ENCODE data around the gene SPEM3. TPM values are rescaled to one million over a fixed set of nuclear protein-coding genes. Genes with fewer than 3 reads are reported as not detected.

SPEM3 gene
- total and polyA plus RNA-seq, 2 of the 13 experiments (the other 11 are each of a cell fraction or from before 2014, with no cell fraction given), result not detected

DNA sequence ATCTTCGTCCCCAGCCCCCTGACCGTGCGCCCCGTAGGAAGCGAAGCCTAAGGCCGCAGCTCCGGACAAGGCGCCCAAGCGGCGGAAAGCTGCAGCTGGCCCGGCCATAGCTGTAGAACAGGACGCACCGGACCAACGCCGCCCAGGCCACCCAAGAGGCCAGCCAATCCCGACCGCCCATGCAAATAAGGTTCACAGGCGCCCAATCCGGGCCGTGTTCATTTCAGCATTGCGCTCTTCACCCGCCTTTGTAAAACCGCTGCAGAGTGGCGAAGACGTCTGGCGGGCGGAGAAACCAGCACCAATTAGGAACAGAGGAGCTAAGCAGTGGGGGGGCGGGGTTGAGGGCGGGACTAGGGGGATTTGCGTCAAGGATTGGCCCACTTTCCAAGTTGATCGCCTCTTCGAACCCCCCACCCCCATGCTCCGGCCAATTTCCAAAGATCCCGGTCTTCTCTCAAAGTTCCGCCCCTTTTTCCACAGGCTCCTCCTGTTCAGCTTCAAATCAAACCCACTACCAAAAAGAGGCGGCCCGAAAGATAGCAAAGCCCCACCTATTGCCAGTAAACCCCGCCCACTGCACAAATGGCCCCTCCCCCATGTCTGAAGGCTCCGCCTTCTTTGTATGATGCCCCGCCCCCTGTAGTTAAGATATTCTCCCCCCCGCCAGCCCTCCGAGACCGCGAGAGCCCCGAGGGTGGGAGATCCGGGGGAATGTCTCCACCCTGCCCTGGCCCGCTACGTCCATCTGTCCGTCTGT, 24.5 kb upstream of the SPEM3 start, which contains the start of gene TMEM256 (continued):
- TF ChIP-seq TAF1 (CRISPR knock-in tag; IDR thresholded peaks at IDR 0.05) (peak; percentile 92), RNF2 (conservative IDR thresholded peaks at IDR 0.05; ENCODE audit: low read depth) (no peak), SMAD9 (CRISPR knock-in tag; IDR thresholded peaks at IDR 0.05) (no peak), ZNF207 (IDR thresholded peaks at IDR 0.05; ENCODE audit: borderline replicate concordance) (no peak), ZSCAN20 (CRISPR knock-in tag; IDR thresholded peaks at IDR 0.05; ENCODE audit: borderline replicate concordance) (no peak), ZBTB20 (CRISPR knock-in tag; IDR thresholded peaks at IDR 0.05; ENCODE audit: borderline replicate concordance, low read depth) (no peak; the same call in 1 of the 2 replicates), ZNF678 (CRISPR knock-in tag; IDR thresholded peaks at IDR 0.05) (no peak), GATAD1 (CRISPR knock-in tag; IDR thresholded peaks at IDR 0.05) (peak; percentile 76; the same call in 1 of the 2 replicates), RAD21 (CRISPR knock-in tag; IDR thresholded peaks at IDR 0.05) (no peak; the same call in 1 of the 2 replicates), ZC3H13 (CRISPR knock-in tag; IDR thresholded peaks at IDR 0.05) (no peak), ZNF232 (CRISPR knock-in tag; IDR thresholded peaks at IDR 0.05; ENCODE audit: borderline replicate concordance) (no peak; the same call in 1 of the 2 replicates), SIX1 (CRISPR knock-in tag; IDR thresholded peaks at IDR 0.05; ENCODE audit: borderline replicate concordance) (no peak), ZNF224 (CRISPR knock-in tag; IDR thresholded peaks at IDR 0.05) (no peak), ZNF883 (CRISPR knock-in tag; IDR thresholded peaks at IDR 0.05; ENCODE audit: not compliant biosample characterization) (no peak), TRIM22 (IDR thresholded peaks at IDR 0.05) (no peak), ZNF746 (CRISPR knock-in tag; IDR thresholded peaks at IDR 0.05) (no peak), POLR2A (IDR thresholded peaks at IDR 0.05; ENCODE audit: insufficient read depth in 1 of 2, low read depth in 2 of 2, low read length in 2 of 2) (peak; percentile 94), HDAC1 (CRISPR knock-in tag; IDR thresholded peaks at IDR 0.05) (peak; percentile 22; the same call in 1 of the 2 replicates), ZHX1 (CRISPR knock-in tag; IDR thresholded peaks at IDR 0.05; ENCODE audit: low read depth) (no peak), AFF4 (CRISPR knock-in tag; IDR thresholded peaks at IDR 0.05) (no peak)
- TF ChIP-seq, protein P1, sequence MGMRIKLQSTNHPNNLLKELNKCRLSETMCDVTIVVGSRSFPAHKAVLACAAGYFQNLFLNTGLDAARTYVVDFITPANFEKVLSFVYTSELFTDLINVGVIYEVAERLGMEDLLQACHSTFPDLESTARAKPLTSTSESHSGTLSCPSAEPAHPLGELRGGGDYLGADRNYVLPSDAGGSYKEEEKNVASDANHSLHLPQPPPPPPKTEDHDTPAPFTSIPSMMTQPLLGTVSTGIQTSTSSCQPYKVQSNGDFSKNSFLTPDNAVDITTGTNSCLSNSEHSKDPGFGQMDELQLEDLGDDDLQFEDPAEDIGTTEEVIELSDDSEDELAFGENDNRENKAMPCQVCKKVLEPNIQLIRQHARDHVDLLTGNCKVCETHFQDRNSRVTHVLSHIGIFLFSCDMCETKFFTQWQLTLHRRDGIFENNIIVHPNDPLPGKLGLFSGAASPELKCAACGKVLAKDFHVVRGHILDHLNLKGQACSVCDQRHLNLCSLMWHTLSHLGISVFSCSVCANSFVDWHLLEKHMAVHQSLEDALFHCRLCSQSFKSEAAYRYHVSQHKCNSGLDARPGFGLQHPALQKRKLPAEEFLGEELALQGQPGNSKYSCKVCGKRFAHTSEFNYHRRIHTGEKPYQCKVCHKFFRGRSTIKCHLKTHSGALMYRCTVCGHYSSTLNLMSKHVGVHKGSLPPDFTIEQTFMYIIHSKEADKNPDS (CRISPR knock-in tag; IDR thresholded peaks at IDR 0.05), result no peak

Data from HepG2 (cell line).